Naive thymus-derived CD8-positive, alpha-beta T cell (primary cell): Measurements from ENCODE around the gene MFN2. TPM values are rescaled to one million over a fixed set of nuclear protein-coding genes. Genes with fewer than 3 reads are reported as not detected.

Source experiments
- ATAC-seq, 2 donors: fragments of 150-1000 bp; cut with Tn5 transposase in 1 of 2; sonication (Bioruptor Pico), chemical (Tn5 transposase) in 1 of 2; 1 replicate in 1 of 2; 2 replicates in 1 of 2; pipeline ENCODE4 v1.10.0; 2021; ENCODE audit warnings: mild to moderate bottlenecking in 2 of 2, moderate library complexity in 2 of 2
- POLR2A ChIA-PET: fragments of 350-600 bp; sonication (Branson Sonifier 250); formaldehyde crosslinking; loops from one replicate; lab custom pipeline; 2021; ENCODE audit warnings: antibody characterized with exemption; lab: Charles Lee
- DNase-seq, 10 donors: peaks; one replicate each; pipeline versions ENCODE4 v3.0.0 to v3.0.0-alpha.2; 2020 to 2022
- H3K27ac Mint-ChIP-seq, 10 donors: one replicate each; pipeline ENCODE4 v1.8.0; 2020 to 2022; ENCODE audit warnings: mild to moderate bottlenecking in 10 of 10, mixed read lengths in 10 of 10, moderate library complexity in 4 of 10, inconsistent platforms in 1 of 10
- H3K27me3 Mint-ChIP-seq, 5 donors: one replicate each; pipeline ENCODE4 v1.8.0; 2021 to 2022; ENCODE audit warnings: mixed read lengths in 5 of 5
- H3K36me3 Mint-ChIP-seq, 3 donors: one replicate each; pipeline ENCODE4 v1.8.0; 2020 to 2022; ENCODE audit warnings: mixed read lengths in 3 of 3, mild to moderate bottlenecking in 2 of 3, inconsistent platforms in 1 of 3
- H3K4me1 Mint-ChIP-seq, 4 donors: one replicate each; pipeline ENCODE4 v1.8.0; 2021 to 2022; ENCODE audit warnings: mixed read lengths in 4 of 4
- H3K4me3 Mint-ChIP-seq, 10 donors: one replicate each; pipeline ENCODE4 v1.8.0; 2020 to 2022; ENCODE audit warnings: mild to moderate bottlenecking in 10 of 10, mixed read lengths in 10 of 10, moderate library complexity in 6 of 10, inconsistent platforms in 1 of 10
- H3K9me3 Mint-ChIP-seq, 9 donors: one replicate each; pipeline ENCODE4 v1.8.0; 2020 to 2022; ENCODE audit warnings: mixed read lengths in 9 of 9, mild to moderate bottlenecking in 3 of 9, inconsistent platforms in 1 of 9, moderate library complexity in 1 of 9
- polyA plus RNA-seq, 3 donors: library from polyadenylated mRNA; unstranded; fragments of 300-500 nt; fragmentation: Illumina TruSeq; gene quantifications; one replicate each; pipeline ENCODE4 v1.2.3, GENCODE V29; 2021
- total RNA-seq, 8 experiments: library from RNA in 2 of 8; stranded (reverse) in 2 of 8; gene quantifications; one replicate each; pipeline ENCODE4 v1.2.3 and lab custom pipeline; 2021 to 2026

Gene MFN2
- total and polyA plus RNA-seq, 5 experiments from 2014 or later, result 29.1 to 49.9 (median 38.0) TPM

DNA sequence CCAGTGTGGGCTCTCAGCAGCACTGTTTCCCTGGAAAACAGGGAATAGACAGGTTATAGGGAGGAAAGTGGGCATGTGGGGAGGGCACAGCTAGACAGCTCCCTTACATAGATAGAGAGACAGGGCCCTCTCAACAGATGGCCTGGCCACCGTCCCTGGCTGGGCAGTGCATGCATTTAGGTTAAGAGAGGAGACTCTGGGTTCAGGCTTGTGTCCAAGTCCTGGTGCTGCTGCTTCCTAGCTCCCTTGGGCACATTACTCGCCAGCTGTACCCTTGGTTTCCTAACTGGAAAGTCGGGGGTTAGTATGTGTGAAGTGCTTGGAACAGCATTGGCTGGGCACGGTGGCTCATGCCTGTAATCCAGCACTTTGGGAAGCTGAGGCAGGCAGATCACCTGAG, 36.6 kb upstream of the MFN2 start:
- no peak for ATAC-seq
- H3K36me3 Mint-ChIP-seq, result no peaks in the 10 kb centered on the region

DNA sequence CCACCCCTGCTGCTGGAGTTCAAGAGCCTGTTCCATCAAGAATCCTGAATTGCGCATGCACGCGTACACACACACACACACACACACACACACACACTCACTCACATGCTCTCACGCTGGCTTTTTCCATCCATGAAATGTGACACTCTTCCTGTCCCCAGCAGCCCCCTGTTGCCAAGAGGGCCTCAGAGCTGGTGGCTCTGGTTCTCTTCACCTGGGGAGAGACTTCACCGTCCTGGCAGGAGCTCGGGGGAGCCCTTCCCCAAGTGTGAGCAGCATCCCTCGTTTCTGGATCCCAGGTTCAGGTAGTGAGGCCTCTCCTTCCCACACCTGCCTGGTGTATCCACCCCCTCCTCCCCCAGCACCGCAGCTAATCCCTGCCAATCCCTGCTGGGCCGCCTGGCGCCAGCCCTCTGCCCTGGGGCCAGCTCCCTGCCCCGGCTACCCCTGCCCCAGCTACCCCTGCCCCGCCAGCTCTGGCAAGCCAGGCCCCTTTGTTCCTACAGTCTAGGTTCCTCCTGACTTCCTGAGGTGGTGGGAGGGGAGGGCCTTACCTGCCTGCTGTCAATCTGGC, 35.8 kb upstream of the MFN2 start:
- no peaks in the 10 kb centered on the region for H3K36me3 Mint-ChIP-seq
- H3K9me3 Mint-ChIP-seq, result no peaks in the 10 kb centered on the region
- H3K4me1 Mint-ChIP-seq, result no peaks in the 10 kb centered on the region
- no peak overlapping the region for H3K4me3 Mint-ChIP-seq
- ATAC-seq (no peak), DNase-seq (no peak)
- POLR2A ChIA-PET, result no interaction called here
- H3K27ac Mint-ChIP-seq, result no peak overlapping the region
- H3K27me3 Mint-ChIP-seq, result no peaks in the 10 kb centered on the region

More for the DNA sequence above, 36.6 kb upstream of the MFN2 start:
- no peak overlapping the region for H3K27ac Mint-ChIP-seq
- POLR2A ChIA-PET, result interaction anchor here (0.9 kb wide), 1 partner anchor 35 kb away, joined by 3 read pairs; no protein-coding TSS in a partner anchor
- no peak overlapping the region for H3K4me3 Mint-ChIP-seq
- H3K27me3 Mint-ChIP-seq, result no peaks in the 10 kb centered on the region
- H3K9me3 Mint-ChIP-seq, result no peaks in the 10 kb centered on the region
- no peak for DNase-seq
- no peaks in the 10 kb centered on the region for H3K4me1 Mint-ChIP-seq

DNA sequence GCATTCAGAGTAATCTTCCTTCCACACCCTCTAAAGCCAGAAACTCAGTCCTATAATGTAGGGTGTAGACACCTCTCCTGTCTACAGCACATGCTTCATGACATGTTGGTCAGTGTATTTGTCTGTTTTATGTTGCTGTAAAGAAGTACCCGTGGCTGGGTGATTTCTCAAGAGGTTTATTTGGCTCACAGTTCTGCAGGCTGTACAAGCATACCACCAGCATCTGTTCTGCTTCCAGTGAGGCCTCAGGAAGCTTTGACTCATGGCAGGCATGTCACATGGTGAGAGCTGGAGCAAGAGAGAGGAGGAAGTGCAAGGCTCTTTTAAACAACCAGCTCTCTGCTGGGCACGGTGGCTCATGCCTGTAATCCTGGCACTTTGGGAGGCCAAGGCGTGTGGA, 33.6 kb upstream of the MFN2 start:
- Mint-ChIP-seq H3K27ac (peak overlapping the region in 1 of 10 donors; percentile 51), H3K27me3 (no peaks in the 10 kb centered on the region), H3K4me3 (no peak overlapping the region), H3K36me3 (peaks cover 0 to 2% (median 0%) of the 10 kb centered on the region in 3 donors), H3K9me3 (no peaks in the 10 kb centered on the region), H3K4me1 (no peaks in the 10 kb centered on the region)
- DNase-seq, result no peak
- POLR2A ChIA-PET, result no interaction called here
- no peak for ATAC-seq

DNA sequence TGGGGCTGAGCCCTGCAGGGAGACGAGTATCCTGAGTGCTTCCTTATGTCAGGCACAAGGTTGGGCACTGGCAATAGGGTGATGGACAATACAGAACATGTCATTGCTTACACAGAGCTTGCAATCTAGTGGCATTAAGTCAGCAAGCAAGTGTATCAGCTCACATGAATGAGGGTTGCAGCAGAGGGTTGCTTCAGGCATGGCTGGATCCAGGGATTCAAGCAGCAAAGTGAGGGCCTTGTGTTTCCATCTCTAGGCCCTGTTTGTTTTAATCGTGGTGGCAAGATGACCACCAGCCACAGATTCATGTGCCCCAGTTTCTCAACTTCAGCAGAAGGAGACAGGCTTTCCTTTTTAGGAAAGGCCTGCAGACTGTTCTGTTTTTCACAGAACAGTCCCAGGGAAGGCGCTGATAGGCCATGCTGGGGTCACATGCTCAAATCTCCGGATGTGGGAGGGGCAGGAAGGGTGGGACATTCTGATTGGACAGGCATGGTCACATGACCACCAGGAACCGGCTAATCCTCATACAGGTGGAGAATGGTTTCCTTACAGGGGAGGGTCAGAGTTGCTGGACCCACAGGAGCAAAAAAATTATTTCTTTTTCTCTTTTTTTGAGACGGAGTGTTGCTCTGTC, 31.3 kb upstream of the MFN2 start:
- Mint-ChIP-seq H3K4me3 (no peak overlapping the region), H3K4me1 (no peaks in the 10 kb centered on the region), H3K27me3 (no peaks in the 10 kb centered on the region), H3K36me3 (peaks cover 0 to 2% (median 0%) of the 10 kb centered on the region in 3 donors), H3K9me3 (no peaks in the 10 kb centered on the region), H3K27ac (no peak overlapping the region)
- POLR2A ChIA-PET, result interaction anchor here (0.5 to 0.7 kb wide), 2 partner anchors 21 to 70 kb away, joined by 3 read pairs; no protein-coding TSS in a partner anchor
- no peak for ATAC-seq
- no peak for DNase-seq

DNA sequence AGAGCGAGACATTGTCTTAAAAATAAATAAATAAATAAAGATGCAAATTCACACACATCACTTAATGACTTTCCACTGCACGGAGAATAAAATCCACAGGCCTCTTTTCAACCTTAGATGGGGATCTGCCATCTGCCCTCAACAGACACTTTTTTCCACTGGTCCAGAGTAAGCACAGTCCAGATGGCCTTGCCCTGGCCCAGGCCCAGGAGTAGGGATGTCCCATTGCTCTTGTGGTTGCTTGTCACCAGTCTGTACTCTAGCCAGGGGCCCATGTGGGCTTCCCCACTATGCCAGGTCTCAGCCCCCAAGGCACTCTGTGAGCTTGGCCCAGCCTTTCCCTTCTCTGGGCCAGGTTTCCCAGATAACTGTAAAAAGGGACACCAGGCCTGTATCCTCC, 28.3 kb upstream of the MFN2 start:
- peaks cover 0 to 2% (median 0%) of the 10 kb centered on the region in 3 donors for H3K36me3 Mint-ChIP-seq
- no peak for ATAC-seq
- POLR2A ChIA-PET, result no interaction called here

DNA sequence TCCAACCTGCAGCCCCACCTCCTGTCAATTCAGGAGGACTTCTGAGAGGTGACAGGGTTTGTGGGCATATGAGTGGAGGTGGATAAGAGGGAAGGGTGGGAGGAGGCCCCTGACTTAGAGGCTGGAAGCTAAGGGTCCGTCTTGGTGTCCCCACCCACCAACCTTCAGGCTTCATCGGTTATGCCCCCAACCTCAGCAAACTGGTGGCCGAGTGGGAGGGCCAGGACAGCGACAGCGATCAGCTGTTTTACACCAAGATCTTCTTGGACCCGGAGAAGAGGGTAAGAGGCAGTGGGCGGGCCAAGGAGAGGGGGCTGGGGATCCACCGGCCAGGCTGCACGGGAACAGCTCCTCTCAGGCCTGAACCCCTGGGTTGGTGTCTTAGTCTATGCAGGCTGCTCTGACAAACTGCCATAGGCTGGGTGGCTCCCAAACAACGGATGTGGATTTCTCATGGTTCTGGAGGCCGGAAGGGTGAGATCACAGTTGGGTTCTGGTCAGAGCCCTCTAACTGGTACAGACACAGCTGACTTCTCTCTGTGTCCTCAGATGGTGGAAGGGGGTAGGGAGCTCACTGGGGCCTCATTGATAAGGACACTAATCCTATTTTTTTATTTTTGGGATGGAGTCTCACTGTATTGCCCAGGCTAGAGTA, 27.7 kb upstream of the MFN2 start:
- Mint-ChIP-seq H3K9me3 (no peaks in the 10 kb centered on the region), H3K27me3 (no peaks in the 10 kb centered on the region), H3K4me3 (peak overlapping the region in 1 of 10 donors; percentile 7), H3K36me3 (peaks cover 0 to 2% (median 0%) of the 10 kb centered on the region in 3 donors), H3K27ac (peak overlapping the region in 1 of 10 donors; percentile 44), H3K4me1 (no peaks in the 10 kb centered on the region)
- POLR2A ChIA-PET, result no interaction called here
- ATAC-seq (no peak), DNase-seq (peak in 1 of 10 donors; percentile 3)

More for the DNA sequence above, 28.3 kb upstream of the MFN2 start:
- H3K4me3 Mint-ChIP-seq, result no peak overlapping the region
- H3K9me3 Mint-ChIP-seq, result no peaks in the 10 kb centered on the region
- H3K27ac Mint-ChIP-seq, result no peak overlapping the region
- H3K4me1 Mint-ChIP-seq, result no peaks in the 10 kb centered on the region
- DNase-seq, result no peak
- no peaks in the 10 kb centered on the region for H3K27me3 Mint-ChIP-seq

DNA sequence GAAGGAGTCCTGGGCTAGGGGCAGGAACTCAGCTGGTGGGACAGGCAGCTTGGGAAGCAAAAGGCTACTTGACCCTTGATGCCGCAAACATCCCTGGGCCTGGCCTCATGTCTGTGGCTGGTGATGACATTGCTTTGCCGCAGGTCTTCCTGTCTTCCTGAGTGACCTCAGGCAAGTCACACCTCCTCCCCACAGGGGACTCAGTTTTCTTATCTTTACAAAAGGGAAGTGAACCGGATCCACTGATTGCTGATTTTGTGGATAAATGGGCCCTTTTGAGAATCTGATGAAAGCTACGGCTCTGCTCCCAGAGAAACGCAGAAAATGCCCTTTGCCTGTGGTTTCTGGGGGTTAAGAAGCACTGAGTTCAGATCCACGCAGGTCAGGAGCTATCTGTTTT, 25.0 kb upstream of the MFN2 start:
- H3K4me3 Mint-ChIP-seq, result no peak overlapping the region
- H3K9me3 Mint-ChIP-seq, result peaks cover 0 to under 1% (median 0%) of the 10 kb centered on the region in 9 donors
- POLR2A ChIA-PET, result interaction anchor here (1.1 kb wide), 1 partner anchor 20 kb away, joined by 3 read pairs; no protein-coding TSS in a partner anchor
- no peak overlapping the region for H3K27ac Mint-ChIP-seq
- H3K4me1 Mint-ChIP-seq, result no peaks in the 10 kb centered on the region
- DNase-seq, result no peak
- H3K36me3 Mint-ChIP-seq, result no peaks in the 10 kb centered on the region
- no peak for ATAC-seq
- no peaks in the 10 kb centered on the region for H3K27me3 Mint-ChIP-seq

DNA sequence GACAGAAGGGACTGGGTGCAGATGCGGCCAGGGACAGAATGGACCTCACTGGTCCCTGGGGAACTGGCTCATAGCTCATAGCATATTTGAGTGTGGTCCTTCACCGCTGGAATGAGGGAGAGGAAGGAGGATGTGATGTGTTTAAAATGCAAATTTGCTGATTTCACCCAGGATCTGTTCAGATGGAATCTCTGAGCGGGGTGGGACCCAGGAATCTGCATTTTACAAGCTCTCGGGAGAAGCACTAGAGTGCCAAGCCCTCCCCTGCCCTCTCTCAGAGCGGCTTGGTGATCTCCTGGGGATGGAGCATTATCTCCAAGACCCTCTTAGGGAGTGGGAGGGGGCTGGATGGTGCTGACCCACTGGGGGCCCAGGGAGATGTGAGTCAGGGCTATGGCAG, 22.8 kb upstream of the MFN2 start:
- DNase-seq (no peak), ATAC-seq (no peak)
- Mint-ChIP-seq H3K4me1 (no peaks in the 10 kb centered on the region), H3K27ac (peak overlapping the region in 1 of 10 donors; percentile 65), H3K36me3 (no peaks in the 10 kb centered on the region), H3K9me3 (peaks cover 0 to 1% (median 0%) of the 10 kb centered on the region in 9 donors), H3K27me3 (no peaks in the 10 kb centered on the region), H3K4me3 (no peak overlapping the region)
- POLR2A ChIA-PET, result interaction anchor here (0.6 kb wide), 1 partner anchor 29 kb away, joined by 3 read pairs; no protein-coding TSS in a partner anchor

DNA sequence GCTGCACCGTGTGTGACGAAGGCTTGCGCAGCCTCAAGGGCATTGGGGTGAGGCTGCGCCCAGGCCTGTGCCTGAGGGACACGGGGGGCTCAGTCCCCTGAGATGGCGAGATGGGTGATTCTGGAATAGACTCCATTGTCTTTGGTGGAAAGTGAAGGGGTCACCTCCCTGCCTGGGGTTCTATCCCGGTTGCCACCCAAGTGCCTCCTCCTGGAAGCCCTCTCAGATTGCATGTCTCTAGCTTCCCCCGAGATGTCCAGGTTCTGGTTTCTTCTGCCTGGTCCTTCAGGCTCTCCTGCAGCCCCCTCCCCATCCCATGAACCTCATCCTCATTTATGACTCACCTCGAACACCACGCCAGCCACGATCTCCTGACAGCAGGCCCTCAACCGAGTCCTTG, 22.3 kb upstream of the MFN2 start:
- ATAC-seq, result no peak
- Mint-ChIP-seq H3K4me3 (no peak overlapping the region), H3K9me3 (peaks cover 0 to 1% (median 0%) of the 10 kb centered on the region in 9 donors), H3K27me3 (no peaks in the 10 kb centered on the region), H3K4me1 (no peaks in the 10 kb centered on the region), H3K27ac (no peak overlapping the region), H3K36me3 (no peaks in the 10 kb centered on the region)
- POLR2A ChIA-PET, result no interaction called here
- DNase-seq, result no peak

DNA sequence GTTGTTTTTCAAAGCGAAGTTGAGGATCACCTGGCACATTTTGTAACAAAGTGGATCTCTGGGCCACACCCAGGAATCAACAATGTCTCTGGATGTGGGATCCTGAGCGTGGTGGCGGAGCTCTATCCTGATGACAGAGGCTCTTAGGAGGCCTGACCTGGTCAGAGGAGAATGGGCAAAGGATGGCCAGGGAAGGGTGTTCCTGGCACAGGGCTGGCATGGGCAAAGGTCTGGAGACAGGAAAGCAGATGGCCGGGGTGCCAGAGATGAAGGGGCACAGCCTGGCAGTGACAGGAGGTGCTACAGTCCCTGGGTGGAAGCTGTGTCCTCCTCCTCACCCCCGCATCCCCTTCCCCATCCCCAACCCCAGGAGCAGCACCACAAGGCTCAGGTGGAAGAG, 20.0 kb upstream of the MFN2 start:
- Mint-ChIP-seq H3K27me3 (no peaks in the 10 kb centered on the region), H3K9me3 (peaks cover 0 to 1% (median 0%) of the 10 kb centered on the region in 9 donors), H3K4me3 (no peak overlapping the region), H3K36me3 (peaks cover 0 to 2% (median 0%) of the 10 kb centered on the region in 3 donors), H3K4me1 (no peaks in the 10 kb centered on the region), H3K27ac (peak overlapping the region in 1 of 10 donors; percentile 67)
- DNase-seq, result no peak
- POLR2A ChIA-PET, result no interaction called here
- ATAC-seq, result no peak

DNA sequence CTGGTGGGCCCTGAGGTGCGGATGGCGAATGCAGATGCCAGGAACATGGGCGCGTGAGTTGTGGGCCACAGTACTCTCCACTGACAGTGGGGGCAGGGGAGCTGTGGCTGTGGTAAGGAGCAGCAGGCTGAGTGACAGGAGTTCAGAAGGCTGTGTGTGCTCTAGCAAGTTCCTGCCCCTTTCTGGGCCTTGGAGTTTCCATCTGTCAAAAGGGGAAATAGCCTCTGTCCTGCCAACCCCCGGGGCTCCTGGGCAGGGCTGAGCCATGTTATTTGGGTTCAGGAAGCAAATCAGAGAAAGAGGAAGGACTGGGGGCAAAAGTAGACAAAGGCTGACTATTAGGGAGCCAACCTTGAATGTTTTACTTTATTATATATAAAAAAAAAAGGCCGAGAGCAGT, 19.5 kb upstream of the MFN2 start:
- ATAC-seq (no peak), DNase-seq (no peak)
- Mint-ChIP-seq H3K36me3 (peaks cover 0 to 2% (median 0%) of the 10 kb centered on the region in 3 donors), H3K4me1 (no peaks in the 10 kb centered on the region), H3K4me3 (no peak overlapping the region), H3K27me3 (no peaks in the 10 kb centered on the region), H3K27ac (peak overlapping the region in 1 of 10 donors; percentile 67), H3K9me3 (peaks cover 0 to 1% (median 0%) of the 10 kb centered on the region in 9 donors)
- POLR2A ChIA-PET, result interaction anchor here (0.5 kb wide), 1 partner anchor 26 kb away, joined by 3 read pairs; no protein-coding TSS in a partner anchor

DNA sequence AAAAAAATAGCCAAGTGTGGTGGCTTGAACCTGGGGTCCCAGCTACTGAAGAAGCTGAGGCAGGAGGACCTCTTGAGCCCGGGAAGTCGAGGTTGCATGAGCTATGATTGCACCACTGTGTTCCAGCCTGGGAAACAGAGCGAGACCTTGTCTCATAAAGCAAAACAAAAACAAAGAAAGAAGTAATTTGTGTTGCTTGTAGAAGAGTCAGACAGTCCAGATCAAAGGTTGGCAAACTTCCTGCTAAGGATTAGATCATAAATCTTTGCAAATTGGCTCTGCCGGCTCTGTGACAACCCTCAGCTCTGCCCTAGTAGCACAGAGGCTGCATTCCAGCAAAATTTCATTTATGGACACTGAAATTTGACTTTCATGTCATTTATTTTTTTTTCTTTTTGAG, 19.0 kb upstream of the MFN2 start:
- DNase-seq (no peak), ATAC-seq (no peak)
- Mint-ChIP-seq H3K4me3 (no peak overlapping the region), H3K9me3 (peaks cover 0 to 1% (median 0%) of the 10 kb centered on the region in 9 donors), H3K27ac (peak overlapping the region in 1 of 10 donors; percentile 9), H3K36me3 (peaks cover 0 to 2% (median 0%) of the 10 kb centered on the region in 3 donors), H3K4me1 (no peaks in the 10 kb centered on the region), H3K27me3 (no peaks in the 10 kb centered on the region)
- POLR2A ChIA-PET, result interaction anchor here (0.5 kb wide), 1 partner anchor 25 kb away, joined by 3 read pairs; no protein-coding TSS in a partner anchor

DNA sequence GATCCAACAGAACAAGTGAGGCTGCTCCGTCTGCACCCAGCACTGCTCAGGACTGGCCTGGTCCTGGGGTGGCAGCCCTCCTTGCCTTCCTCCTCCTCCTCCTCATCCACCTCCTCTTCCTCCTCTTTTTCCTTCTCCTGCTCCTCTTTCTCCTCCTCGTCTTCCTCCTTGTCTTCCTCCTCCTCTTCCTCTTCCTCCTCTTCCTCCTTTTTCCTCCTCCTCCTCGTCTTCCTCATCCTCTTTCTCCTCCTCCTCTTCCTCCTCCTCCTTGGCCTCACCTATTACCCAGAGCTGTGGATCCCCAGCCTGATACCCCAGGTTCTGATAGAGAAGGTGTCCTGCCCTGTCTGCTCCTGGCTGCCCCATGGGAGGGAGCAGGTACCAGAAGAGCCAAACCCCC, 16.6 kb upstream of the MFN2 start:
- H3K9me3 Mint-ChIP-seq, result peaks cover 0 to 1% (median 0%) of the 10 kb centered on the region in 9 donors
- ATAC-seq (no peak), DNase-seq (no peak)
- H3K27me3 Mint-ChIP-seq, result no peaks in the 10 kb centered on the region
- peak overlapping the region in 1 of 10 donors; percentile 75 for H3K27ac Mint-ChIP-seq
- H3K36me3 Mint-ChIP-seq, result peaks cover 0 to 2% (median 0%) of the 10 kb centered on the region in 3 donors
- H3K4me3 Mint-ChIP-seq, result no peak overlapping the region
- H3K4me1 Mint-ChIP-seq, result no peaks in the 10 kb centered on the region
- POLR2A ChIA-PET, result no interaction called here
